HG02981 (cell line): Measurements from ENCODE around the gene PPFIBP2.

Experiments used
- ATAC-seq: cut with Tn5 transposase; IDR thresholded peaks from one replicate; pipeline ENCODE4 v1.9.1; 2021; ENCODE audit warnings: mild to moderate bottlenecking, moderate library complexity; ENCODE audit not compliant: unreplicated experiment

The PPFIBP2 gene

DNA sequence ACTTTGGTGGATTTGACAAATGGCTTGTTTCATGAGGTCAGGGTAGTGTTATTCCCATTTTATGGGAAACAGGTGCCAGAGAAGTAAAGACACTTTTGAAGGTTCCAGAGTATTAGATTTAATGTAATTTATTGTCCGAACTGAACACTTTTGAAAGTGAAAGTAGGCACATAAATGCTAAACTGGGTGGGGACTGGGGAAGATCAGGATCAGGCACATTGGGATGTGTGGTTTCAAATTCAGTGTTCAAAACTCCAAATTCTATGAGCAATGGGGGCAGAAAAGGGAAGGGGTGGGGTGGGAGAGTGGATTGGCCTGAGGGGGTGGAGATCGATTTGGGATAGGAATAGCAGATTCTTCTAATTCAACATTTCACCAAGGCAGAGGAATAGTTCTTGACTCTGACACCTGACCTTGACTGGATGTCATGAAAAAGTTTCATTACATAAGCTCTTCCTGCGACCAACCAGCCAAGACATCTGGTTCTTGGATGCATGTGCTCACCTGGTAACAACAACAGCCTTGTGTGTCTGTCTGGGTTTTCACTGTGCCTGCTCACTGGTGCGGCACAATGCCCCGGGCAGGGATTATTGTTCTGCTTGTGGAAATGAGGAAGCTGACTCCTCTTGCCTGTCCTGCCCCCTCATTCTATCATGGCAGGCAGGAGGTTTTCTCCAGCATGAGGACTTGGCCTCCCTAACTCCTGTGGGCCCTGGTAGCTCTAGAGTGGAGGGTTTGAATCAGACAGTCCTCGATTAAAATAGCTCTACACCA is 10.8 kb downstream of the PPFIBP2 start:
- ATAC-seq, result no peak

DNA sequence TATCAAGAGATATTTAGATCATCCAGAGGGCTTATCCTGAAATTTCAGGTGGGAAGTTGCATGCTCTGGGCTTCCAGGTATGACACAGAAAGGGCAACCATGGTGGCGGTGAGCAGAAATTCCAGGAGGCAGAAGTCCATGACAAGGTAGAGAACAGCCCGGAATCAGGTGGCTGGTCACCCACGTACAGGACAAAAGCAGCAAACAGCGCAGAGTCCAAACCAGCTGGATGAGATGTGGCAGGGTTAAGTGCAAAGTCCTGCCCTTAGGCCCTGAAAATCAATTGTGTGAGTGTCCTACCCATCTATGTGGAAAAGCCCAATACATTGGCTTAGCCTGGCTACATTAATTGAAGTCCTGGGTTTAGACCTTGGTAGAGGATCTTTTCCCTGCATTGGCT is 11.6 kb downstream of the PPFIBP2 start:
- no peak for ATAC-seq

DNA sequence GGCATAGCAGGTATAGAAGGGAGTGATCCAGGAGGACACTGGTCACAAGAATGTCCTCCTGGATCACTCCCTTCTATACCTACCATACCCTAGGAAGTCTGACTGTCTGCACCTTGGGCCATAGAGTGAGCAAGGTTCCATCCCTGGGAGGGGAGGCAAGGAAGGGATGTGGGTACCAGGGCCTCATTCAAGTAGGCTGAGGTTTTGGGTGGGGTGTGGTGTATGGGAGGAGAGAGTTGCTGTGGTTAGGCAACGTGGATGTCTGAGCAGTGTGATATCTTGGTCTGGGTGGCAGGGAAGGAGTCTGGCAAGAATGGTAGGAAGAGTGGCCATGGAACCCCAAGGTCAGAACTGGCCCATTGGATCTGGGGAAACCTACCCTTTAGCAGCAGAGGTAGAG is 13.2 kb downstream of the PPFIBP2 start:
- no peak for ATAC-seq

DNA sequence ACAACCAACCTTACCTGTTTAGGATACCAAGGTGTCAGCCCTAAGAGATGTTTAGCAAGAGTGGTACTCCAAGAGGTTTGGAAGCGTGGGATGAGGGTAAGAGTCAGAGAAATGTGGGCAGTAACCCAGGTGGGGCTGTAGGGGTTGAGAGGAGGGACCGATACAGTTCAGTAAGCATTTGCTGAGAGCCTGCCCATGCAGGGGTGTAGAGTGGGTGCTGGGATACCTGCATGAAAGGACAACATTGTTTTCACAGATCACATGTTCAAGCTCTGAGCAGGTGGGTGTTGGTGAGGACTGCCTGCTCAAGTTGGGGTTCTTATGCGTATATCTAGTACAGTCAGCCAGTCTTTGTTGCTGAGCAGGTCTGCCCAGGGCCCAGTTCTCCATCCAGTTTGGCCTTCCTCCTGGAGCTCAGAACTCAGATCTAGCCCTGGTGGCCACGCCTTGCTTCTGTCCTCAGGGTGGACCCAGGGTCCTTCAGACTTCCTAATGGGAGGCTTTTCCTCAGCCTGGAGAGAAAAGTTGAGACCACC is 14.8 kb downstream of the PPFIBP2 start:
- no peak for ATAC-seq

DNA sequence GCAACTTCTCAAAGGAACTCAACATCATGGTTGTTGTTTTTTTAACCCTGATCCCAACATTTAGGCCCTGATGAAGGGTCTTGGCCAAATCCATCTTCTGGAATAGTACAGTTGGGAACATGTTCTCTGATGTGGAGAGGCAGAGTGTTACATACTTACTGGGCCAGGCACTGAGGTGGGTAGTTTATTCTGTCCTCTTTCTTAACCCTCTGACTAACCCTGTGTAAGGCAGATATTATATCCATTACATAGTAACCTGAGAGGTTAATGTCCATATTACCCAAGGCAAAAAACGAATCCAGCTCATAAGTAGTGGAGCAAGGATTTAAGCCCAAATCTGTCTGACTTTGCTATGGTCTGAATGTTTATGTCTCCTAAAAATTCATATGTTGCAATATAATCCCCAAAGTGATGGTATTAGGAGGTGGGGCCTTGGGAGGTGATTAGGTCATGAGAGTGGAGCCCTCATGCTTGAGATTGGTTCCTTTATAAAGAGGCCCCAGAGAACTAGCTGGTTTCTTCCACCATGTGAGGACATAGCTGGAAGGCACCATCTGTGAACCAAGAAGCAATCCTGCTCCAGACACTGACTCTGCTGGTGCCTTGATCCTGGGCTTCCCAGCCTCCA is 16.3 kb downstream of the PPFIBP2 start:
- no peak for ATAC-seq

DNA sequence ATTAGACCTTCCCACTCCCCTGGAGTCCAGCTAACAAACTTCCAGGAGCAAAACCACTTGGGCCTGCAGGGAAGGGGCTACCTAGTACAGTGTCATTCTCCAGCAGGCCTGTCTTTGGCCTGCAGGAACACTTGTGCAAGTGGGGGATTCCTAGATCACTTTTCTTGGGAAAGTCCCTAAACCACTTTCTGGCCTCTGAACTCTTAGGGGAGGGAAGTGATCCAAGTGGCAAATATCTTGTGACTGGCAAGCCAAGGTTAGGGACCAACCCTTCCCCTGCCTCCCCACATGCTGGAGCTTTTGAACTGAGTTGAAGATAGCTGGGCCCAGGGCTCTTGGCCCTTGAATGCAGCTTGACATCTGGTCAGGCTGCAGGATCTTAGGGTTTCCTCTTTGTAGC is 17.2 kb downstream of the PPFIBP2 start:
- no peak for ATAC-seq

DNA sequence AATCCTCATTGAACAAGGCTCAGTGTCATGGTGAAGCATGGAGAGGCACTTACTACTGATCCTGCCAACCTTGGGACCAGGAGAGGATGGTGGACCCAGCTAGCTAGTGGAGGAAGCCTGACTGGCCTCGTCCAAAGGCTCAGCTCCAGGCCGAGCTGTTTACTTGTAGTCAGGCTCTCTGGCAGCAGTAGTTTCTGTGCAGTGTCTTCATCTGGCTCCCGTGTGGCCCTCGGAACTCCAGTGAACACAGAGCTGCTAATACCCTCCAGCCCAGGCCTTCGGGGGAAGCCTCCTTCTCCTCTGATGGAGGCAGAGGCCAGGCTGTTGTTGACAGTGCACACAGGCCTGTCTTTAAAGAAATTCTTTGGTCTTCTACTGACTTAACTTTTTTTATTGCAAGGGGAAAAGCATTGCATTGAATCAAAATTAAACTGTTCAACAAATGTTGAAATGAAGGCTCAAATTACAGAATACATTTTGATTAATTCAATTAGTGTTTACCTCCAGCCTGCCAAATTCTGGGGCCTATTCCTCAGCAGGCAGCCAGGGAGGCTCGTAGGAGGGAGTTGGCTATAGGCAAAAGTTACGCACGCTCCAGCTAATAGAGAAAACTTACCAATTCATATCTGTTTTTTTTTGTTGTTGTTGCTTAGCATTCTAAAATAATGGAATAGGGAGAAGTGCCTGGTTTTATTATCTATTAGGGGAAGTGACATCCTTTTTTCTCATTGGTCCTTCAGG is 18.8 kb downstream of the PPFIBP2 start:
- no peak for ATAC-seq

DNA sequence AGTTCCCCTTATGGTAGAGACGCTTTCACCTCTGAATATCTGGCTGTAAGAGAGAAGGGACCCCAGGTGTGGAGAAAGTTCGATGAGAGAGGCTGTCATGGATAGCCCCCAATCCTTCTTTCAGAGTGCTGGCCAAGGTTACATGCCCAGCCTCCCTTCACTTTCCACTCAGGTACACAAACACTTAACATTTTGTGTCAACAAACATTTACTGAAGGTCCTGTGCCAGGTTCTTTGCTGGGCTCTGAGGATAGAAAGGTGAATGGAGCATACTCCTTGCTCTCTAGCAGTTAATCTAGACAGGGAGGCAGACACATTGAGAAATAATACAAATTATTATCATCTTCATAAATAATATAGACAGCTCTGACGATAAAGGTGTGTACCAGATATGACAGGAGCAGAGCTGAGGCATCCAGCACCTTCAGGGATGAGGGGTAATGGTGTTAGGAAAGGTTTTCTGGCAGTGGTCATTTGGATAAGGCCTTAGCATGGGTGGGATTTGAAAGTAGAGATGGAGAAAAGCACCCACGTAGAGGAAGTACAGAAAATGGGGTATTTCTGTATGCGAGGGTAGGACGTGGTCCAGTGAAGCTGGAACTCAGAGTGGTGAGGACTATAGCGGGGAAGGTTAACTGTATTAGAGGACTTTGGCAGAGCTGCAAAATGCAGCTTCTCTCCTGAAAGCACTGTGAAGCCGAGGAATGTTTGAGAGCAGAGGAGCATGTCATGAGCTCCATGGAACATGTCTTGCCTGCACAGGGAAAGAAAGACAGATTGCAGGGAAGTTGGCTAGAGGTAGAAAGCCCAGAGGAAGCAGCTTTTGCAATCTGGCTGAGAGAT is 19.6 kb downstream of the PPFIBP2 start:
- no peak for ATAC-seq

DNA sequence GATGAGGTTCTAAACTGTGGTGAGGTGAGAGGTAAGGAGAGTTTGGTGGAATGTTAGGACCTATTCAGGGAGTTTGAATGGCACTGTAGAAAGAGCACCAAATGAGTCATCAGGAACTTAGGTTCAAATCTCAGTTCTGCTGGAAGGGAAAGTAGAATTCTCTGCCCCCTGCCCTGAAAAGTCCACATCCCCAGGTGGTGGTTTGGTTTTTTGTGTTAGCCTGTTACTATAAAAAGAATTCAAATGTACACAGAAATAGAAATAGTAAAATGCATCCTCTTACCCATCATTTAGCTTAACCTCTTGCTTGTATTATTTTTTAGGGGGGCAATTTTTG is 20.2 kb downstream of the PPFIBP2 start:
- no peak for ATAC-seq

DNA sequence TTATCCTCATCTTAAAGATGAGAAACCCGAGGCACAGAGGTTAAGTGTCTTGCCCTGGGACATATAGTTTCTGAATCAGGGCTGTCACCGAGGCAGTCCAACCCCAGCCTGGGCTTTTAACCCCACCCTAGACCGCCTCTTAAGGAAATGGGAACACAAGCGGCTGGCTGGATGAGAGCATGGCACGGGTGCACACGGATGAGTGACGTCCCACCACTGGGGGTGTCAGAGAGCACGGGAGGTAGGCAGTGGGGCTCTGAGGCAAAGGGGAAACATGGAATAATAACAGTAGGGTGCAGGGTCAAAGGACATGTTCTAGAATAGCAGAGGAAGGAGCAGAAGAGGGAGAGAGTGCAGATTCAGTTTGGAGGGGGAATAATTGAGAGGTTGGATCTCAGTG is 22.3 kb downstream of the PPFIBP2 start:
- ATAC-seq, result no peak

DNA sequence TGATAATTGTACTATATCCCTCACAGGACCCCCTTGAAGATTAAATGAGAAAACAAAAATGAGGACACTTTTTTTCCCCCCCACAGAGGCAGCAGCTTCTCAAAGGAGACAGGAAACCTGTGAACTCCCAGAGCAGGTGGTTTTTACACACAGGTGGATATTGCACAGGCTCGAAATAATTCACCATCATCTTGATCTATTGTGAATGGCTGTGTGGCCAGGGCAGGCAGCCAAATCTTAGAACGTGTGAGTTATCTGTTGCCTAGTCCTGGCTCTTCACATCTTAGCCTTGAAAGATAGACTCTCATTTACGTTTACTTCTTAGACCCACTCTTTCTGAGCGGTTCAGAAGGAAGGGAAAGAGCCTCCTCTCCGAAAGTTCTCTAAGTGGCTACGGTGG is 23.5 kb downstream of the PPFIBP2 start:
- no peak for ATAC-seq

DNA sequence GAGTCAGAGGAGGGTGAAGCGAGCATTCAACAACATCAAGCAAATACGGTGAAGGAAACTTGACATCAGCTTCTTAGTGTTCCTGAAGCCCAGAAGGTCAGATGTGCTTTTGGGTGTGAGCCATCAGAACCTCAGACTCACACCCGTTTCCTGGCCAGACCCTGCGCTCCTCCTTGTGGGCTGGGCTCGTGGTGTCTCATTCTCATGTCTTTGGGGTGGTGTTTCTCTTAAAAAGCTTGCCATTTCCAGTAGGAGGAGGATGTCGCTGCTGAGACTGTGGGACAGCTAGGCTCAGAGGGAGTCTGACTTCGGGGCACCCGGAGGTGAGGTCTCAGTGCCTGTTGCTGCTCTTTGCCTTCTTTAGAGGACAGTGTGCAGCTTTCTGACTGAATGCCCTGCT is 24.2 kb downstream of the PPFIBP2 start:
- no peak for ATAC-seq

DNA sequence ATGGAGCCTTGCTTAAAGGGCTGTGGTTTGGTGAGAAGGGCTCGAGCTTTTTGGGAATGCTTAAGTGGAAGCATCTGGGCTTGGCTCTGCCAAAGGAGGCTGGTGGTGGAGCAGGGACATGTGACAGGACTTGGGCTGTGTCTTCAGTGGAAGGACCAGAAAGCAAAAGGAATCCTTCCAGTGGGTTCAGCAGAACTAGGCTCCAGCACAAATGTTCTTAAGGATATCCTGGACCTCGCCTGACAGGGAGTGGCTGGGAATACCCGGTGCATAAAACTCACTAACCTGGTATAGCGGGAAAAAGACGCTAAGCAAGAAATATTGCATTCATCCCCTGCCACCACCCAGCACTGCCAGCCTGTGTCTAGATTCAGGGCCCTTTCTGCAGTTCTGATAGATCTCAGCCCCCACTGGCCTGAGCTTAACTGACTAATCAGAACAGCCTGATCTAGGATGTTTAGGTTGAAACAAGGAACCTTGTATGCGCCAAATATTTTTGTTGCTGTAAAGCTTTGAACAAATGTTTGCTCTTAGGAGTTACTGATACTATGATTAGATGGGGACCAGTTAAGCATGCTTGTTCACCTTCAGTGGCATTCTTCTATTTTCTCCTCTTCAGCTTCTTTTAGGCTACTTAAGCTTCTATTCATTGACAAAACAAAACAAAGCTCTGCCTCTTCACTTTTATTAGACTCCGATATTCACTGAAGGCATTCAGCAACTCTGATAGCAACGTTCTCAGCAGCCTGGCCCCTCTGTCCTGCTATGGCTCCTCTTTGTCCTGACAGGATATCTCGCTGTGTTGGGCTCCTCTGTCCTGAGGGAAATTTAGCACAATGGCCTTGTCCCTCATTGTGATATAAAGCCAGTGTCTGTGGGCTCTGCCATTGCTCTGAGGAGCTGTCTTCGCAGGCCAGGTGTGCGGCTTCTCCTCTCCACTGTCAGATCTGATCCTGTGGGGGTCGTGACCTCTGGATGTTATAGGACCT is 25.0 kb downstream of the PPFIBP2 start:
- no peak for ATAC-seq

DNA sequence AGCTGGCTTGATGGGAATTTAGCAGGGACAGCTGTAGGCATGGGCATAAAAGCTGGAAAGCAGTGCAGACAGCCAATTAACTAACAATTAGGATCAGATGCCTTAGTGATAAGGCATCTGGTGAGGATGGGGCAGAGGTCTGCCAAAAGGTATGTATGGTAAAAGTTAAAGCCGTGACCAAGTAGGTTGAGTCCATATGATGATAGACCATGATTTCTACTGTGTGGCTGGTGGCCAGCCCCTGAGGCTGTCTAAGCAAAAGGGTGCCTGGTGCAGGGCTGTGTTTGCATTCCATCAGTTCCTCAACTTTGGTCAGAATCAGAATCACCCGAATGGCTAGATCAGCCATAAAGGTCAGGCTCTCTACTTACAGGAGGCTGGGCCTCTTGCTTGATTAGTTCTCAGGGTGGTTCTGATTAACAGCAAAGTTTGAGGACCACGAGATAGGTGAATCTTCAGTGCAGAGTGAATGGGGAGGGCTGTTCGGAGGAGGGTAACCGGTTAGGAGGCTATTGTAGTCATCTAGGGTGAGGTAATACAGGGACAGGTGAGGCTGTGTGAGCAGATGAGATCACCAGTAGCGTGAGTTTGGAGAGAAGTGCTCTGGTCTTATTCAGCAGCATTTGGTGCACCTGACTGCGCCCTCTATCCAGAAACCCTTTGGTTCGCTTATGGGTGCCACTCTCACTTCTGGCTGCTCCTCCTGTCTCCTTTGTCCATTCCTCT is 27.2 kb downstream of the PPFIBP2 start:
- no peak for ATAC-seq

DNA sequence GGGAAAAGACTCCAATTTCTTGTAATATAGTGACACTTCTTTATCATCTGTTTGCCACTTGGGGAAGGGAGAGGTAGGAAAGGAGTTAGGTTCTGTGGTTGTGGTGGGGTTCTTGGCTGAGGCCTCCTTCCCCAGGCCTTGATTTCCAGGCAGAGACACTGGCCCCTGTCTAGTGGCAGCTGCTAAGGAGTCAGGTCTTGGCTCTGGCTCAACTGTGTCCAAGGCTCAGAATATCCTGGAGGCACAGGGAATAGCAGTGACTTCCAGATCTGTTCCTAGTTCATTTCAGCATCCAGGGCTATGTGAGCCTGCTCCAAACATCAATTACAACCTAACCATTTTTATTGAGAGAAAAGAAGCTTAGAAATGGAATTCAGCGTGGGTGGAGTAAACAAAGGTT is 29.5 kb downstream of the PPFIBP2 start:
- ATAC-seq, result no peak

DNA sequence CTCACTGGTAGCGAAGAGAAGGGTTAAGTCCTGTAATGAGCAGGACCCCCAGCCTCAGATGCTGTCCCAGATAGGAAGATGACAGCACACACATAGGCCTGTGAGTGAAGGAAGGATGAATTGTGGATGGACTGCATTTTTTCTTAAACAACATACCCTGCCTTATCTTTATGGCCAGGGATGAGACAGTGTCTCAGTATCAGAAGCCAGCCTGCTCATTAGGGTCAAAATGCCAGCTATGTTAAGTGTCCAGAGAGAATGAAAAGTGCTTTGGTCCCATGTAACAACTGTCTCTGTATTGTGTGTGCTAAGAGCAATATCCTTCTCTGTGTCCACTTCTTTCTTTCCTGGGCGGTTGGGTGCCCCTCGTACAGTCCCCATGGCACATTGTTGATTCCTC is 30.2 kb downstream of the PPFIBP2 start:
- no peak for ATAC-seq

DNA sequence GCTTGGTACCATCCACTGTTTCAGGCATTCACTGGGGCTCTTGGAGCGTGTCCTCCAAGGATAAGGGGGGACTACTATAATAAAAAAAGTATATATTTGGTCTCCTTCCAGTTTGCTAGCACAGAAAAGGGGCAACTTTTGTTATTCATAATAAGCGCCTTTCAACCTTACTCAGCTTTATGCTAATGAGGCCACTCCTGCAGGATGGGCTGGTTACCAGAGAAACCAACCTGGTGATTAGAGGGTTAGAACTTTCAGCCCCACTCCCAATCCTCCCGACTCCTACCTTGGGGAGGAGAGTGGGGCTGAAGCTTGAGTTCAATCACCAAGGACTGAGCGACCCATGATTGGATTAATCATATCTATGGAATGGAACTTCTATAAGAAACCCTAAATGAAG is 31.8 kb downstream of the PPFIBP2 start:
- ATAC-seq, result no peak

DNA sequence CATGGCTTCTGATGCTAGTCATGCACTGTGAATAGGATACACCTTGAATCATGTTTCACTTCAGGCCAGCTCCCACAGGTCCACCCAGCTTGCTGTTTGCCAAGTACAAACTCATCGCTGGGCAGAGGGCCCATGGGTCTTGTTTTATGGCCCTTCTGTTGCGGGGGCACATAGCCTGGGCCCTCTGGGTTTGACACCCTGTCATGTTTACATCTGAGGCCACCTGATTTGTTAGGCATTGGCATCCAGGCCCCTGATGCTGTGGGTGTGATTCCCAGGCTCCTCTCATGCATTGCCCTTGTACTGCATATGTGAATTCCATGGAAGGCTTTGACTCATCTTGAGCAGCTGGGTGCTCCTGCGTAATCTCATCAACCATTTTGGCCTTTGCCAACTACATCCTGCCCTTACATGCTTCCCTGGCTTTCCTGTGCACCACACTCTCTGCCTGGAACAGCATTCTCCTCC is 32.6 kb downstream of the PPFIBP2 start:
- no peak for ATAC-seq

DNA sequence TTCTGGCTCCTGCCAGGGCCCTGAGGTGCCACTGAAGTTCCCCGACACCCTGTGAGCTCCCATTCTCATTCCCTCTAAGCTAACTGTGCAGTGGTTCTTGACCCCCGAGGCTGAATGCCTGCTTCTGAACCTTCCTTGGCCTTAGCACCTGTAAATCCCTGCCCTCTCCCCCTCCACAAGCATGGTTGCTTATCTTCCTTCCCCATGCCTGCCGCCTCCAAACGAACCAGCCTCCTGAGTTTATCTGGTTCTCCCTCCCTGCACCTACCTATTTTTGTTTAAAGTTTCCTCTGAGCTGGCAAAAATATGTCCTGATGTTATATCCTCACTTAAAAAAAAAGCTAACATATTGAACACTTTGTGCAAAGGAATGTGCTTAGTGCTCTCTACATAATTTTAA is 33.9 kb downstream of the PPFIBP2 start:
- no peak for ATAC-seq
